Ascending aorta (tissue), 2 donors: ENCODE data around the gene ADAM22. TPM values are rescaled to one million over a fixed set of nuclear protein-coding genes. Genes with fewer than 3 reads are reported as not detected.

Experiments
- DNase-seq, 2 donors: peaks; one replicate each; pipeline ENCODE4 v3.0.0-alpha.2; 2019; ENCODE audit warnings: low spot score in 2 of 2
- H3K27ac ChIP-seq, 2 donors: fragments of 200-600 bp; sonication (generic); one replicate each; pipeline ENCODE4 v1.5.1; 2016 to 2017; ENCODE audit warnings: mild to moderate bottlenecking in 1 of 2
- H3K27me3 ChIP-seq: fragments of 200-600 bp; sonication (generic); one replicate; pipeline ENCODE4 v1.5.1; 2017
- H3K36me3 ChIP-seq, 2 donors: fragments of 200-600 bp; sonication (generic); one replicate each; pipeline ENCODE4 v1.5.1; 2016
- H3K4me1 ChIP-seq, 2 donors: fragments of 200-600 bp; sonication (generic); one replicate each; pipeline ENCODE4 v1.5.1; 2016 to 2017; ENCODE audit warnings: mild to moderate bottlenecking in 1 of 2
- H3K4me3 ChIP-seq, 2 donors: fragments of 200-600 bp; sonication (generic); one replicate each; pipeline ENCODE4 v1.5.1; 2016 to 2017; ENCODE audit warnings: mild to moderate bottlenecking in 1 of 2
- H3K9me3 ChIP-seq, 2 donors: fragments of 200-600 bp; sonication (generic); one replicate each; pipeline ENCODE4 v1.5.1; 2016
- CTCF ChIP-seq, 3 experiments: fragments of 200-600 bp in 2 of 3; fragments of 450-650 bp in 1 of 3; sonication (generic) in 2 of 3; IDR thresholded peaks; one replicate each; pipeline ENCODE4 v1.5.1; 2016 to 2019; ENCODE audit warnings: antibody characterized with exemption in 3 of 3, mild to moderate bottlenecking in 1 of 3, moderate library complexity in 1 of 3
- intact Hi-C: fragments of 100-400 bp; cut with DNase I; formaldehyde crosslinking; loops from one replicate; pipeline ENCODE4 v1.15.1; 2023
- total RNA-seq: library from RNA; depleted of rRNA; stranded (reverse); fragments of >200 nt; gene quantifications from one replicate; pipeline ENCODE4 v1.1.0, GENCODE V29; 2016

The ADAM22 gene
- total RNA-seq, 1 donor from 2014 or later = 0.85 TPM

- no peak overlapping the region for H3K27ac ChIP-seq
- no peaks in the 10 kb centered on the region for H3K9me3 ChIP-seq
- no peak for TF ChIP-seq CTCF (IDR thresholded peaks at IDR 0.05)
- peaks cover 44 to 52% of the 10 kb centered on the region in 2 donors for H3K36me3 ChIP-seq
- no peak overlapping the region for H3K4me3 ChIP-seq
- no peak for DNase-seq
- H3K27me3 ChIP-seq = no peaks in the 10 kb centered on the region
- H3K4me1 ChIP-seq = no peaks in the 10 kb centered on the region
- intact Hi-C loops = no loop called here
These were observed 269.4 kb downstream of the ADAM22 start for GRCh38 chr7:88203401-88203800.

GRCh38 chr7:88204525-88205110, 270.6 kb downstream of the ADAM22 start:
- no peak overlapping the region for H3K4me3 ChIP-seq
- TF ChIP-seq CTCF (IDR thresholded peaks at IDR 0.05) = no peak
- no peaks in the 10 kb centered on the region for H3K27me3 ChIP-seq
- intact Hi-C loops = no loop called here
- no peak for DNase-seq
- peaks cover 53 to 65% of the 10 kb centered on the region in 2 donors for H3K36me3 ChIP-seq
- H3K9me3 ChIP-seq = no peaks in the 10 kb centered on the region
- no peak overlapping the region for H3K27ac ChIP-seq
- H3K4me1 ChIP-seq = no peaks in the 10 kb centered on the region

- no peak overlapping the region for H3K4me3 ChIP-seq
- H3K36me3 ChIP-seq = peaks cover 54 to 70% of the 10 kb centered on the region in 2 donors
- TF ChIP-seq CTCF (IDR thresholded peaks at IDR 0.05) = no peak
- no peaks in the 10 kb centered on the region for H3K27me3 ChIP-seq
- no peaks in the 10 kb centered on the region for H3K9me3 ChIP-seq
- intact Hi-C loops = no loop called here
- no peaks in the 10 kb centered on the region for H3K4me1 ChIP-seq
- DNase-seq = no peak
- no peak overlapping the region for H3K27ac ChIP-seq
These were observed 271.1 kb downstream of the ADAM22 start for GRCh38 chr7:88205179-88205578.

GRCh38 chr7:88206254-88206653, 272.2 kb downstream of the ADAM22 start:
- Histone ChIP-seq H3K36me3 (peaks cover 58 to 73% of the 10 kb centered on the region in 2 donors), H3K4me3 (no peak overlapping the region), H3K27me3 (no peaks in the 10 kb centered on the region), H3K4me1 (no peaks in the 10 kb centered on the region), H3K9me3 (no peaks in the 10 kb centered on the region), H3K27ac (no peak overlapping the region)
- intact Hi-C loops = no loop called here
- DNase-seq = no peak
- TF ChIP-seq CTCF (IDR thresholded peaks at IDR 0.05) = no peak

- Histone ChIP-seq H3K4me3 (no peak overlapping the region), H3K9me3 (no peaks in the 10 kb centered on the region), H3K27ac (no peak overlapping the region), H3K4me1 (no peaks in the 10 kb centered on the region), H3K27me3 (no peaks in the 10 kb centered on the region), H3K36me3 (peaks cover 56 to 78% of the 10 kb centered on the region in 2 donors)
- no peak for TF ChIP-seq CTCF (IDR thresholded peaks at IDR 0.05)
- intact Hi-C loops = no loop called here
- no peak for DNase-seq
These were observed 274.5 kb downstream of the ADAM22 start for GRCh38 chr7:88208521-88208920.

- peaks cover 29 to 72% of the 10 kb centered on the region in 2 donors for H3K36me3 ChIP-seq
These were observed 278.9 kb downstream of the ADAM22 start for GRCh38 chr7:88212918-88213317.

More at GRCh38 chr7:88212918-88213317, 278.9 kb downstream of the ADAM22 start:
- no peak for DNase-seq
- no peak for TF ChIP-seq CTCF (IDR thresholded peaks at IDR 0.05)
- H3K4me1 ChIP-seq = peaks cover 1 to 3% of the 10 kb centered on the region in 2 donors
- H3K27ac ChIP-seq = no peak overlapping the region
- intact Hi-C loops = loop anchor here (10.0 kb wide), 3 partner anchors 868 to 1058 kb away; partner anchors contain the start of genes CROT, DMTF1 and TMEM243
- no peaks in the 10 kb centered on the region for H3K9me3 ChIP-seq
- no peak overlapping the region for H3K4me3 ChIP-seq
- no peaks in the 10 kb centered on the region for H3K27me3 ChIP-seq
